Camera-type eye (tissue), 1 donor: Measurements from ENCODE around the gene PSME4. TPM values are rescaled to one million over a fixed set of nuclear protein-coding genes. Genes with fewer than 3 reads are reported as not detected.

Experiments
- total RNA-seq: library from RNA; depleted of rRNA; stranded (reverse); fragments of >200 nt; gene quantifications from one replicate; pipeline ENCODE4 v1.2.3, GENCODE V29; 2014

The PSME4 gene, protein sequence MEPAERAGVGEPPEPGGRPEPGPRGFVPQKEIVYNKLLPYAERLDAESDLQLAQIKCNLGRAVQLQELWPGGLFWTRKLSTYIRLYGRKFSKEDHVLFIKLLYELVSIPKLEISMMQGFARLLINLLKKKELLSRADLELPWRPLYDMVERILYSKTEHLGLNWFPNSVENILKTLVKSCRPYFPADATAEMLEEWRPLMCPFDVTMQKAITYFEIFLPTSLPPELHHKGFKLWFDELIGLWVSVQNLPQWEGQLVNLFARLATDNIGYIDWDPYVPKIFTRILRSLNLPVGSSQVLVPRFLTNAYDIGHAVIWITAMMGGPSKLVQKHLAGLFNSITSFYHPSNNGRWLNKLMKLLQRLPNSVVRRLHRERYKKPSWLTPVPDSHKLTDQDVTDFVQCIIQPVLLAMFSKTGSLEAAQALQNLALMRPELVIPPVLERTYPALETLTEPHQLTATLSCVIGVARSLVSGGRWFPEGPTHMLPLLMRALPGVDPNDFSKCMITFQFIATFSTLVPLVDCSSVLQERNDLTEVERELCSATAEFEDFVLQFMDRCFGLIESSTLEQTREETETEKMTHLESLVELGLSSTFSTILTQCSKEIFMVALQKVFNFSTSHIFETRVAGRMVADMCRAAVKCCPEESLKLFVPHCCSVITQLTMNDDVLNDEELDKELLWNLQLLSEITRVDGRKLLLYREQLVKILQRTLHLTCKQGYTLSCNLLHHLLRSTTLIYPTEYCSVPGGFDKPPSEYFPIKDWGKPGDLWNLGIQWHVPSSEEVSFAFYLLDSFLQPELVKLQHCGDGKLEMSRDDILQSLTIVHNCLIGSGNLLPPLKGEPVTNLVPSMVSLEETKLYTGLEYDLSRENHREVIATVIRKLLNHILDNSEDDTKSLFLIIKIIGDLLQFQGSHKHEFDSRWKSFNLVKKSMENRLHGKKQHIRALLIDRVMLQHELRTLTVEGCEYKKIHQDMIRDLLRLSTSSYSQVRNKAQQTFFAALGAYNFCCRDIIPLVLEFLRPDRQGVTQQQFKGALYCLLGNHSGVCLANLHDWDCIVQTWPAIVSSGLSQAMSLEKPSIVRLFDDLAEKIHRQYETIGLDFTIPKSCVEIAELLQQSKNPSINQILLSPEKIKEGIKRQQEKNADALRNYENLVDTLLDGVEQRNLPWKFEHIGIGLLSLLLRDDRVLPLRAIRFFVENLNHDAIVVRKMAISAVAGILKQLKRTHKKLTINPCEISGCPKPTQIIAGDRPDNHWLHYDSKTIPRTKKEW (N-terminal part only)
- 69.7 TPM for total RNA-seq

DNA sequence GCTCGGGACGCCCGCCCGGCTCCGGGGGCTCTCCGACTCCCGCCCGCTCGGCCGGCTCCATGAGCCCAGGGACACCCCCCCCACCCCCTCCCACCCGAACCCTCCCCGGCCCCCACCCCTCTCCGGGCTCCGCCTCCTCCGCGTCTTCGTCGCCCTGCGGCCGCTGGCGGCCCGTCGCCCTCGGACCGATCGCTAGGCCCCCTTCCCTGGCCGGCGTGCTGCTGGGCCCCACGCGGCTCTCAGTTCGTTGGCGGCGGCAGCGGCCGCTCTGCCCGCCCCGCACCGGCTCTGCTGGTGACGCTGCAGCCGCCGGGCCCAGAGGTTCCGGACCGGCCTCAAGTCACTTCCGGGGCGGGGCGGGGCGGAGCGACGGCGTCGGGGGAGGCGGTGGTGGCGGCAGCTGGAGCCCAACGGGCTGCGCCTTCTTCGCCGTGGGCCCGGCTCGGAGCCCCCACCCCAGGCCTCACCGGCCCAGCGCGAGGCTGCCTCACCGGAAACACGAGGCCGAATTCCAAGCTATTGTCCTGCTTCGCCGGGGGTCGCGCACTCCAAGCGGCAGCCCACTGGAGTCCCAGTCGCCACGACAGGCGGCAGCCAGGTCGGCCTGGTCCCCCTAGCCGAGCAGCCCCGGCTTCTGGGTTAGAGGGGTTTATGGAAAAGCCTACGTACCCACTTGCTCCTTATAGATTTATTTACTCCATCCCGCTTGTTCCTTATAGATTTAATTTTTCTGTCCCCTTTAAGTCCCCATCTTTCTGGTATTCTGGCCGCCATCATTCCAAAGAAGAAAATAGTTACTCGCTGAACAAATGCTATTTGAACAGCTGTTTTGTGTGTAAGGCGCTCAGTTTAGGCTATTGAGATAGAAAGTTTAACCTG lies at the start of gene PSME4:
Gene PSME4 (minus strand): TSS at position 270 of the 879 bp plus-strand sequence. CDS start 209 bp downstream, at position 61.

DNA sequence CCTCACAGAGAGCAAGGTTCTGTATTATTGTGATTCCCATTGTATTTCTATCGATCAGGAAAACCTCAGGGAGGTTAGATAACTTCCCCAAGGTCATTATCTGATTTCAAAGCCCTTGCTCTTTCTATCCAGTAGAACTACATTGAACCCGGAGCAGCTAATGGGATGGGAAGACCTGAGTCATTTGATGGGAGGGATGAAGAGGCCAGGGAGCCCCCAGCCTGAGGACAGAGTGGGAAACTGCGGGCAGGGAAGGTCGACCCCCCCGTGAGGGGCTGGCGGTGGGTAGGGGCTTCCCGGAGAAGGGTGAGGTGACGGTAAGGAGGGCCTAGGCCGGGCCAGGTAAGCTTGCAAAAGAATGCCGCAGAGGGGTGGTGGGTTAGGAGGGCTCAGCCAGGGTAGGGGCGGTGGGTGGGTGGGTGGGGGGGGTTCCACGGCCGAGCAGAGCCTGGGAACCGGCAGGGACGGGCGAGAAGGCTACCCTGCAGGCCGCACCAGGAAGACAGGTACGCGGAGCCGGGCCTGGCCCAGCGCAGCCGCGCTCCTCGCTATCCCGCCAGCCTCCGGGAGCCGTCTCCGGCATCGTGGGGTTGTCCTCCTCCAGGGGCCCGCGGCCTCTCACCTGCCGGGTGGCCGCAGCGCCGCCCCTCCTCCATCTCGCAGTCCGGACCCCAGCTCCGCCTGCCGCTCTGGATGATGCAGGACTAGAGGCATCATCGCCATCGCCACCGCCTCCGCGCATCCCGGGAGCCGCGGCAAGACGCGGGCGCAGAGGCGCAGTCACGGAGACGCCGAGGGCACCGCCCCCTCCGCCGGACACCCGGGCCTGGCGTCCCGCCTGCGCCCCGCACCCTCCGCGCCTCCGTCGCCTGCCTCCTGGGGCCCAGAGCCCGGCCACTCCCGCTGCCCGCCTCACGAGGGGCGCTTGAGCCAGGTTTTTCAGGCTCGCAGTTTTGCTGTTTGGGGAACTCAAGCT lies 111.3 kb downstream of the PSME4 start, which contains the start of gene GPR75:
Gene GPR75 (minus strand): TSS at position 762 of the 976 bp plus-strand sequence. CDS start 5,211 bp downstream, outside the sequence.

Other genes starting within 250 kb of the PSME4 start
- 2.2 TPM for gene CHAC2, start 203.2 kb downstream of the PSME4 start, total RNA-seq
- gene ASB3, start 184.0 kb downstream of the PSME4 start, total RNA-seq: 69.9 TPM
- gene ERLEC1, start 183.9 kb downstream of the PSME4 start, total RNA-seq: 85.4 TPM
- 4.2 TPM for gene GPR75, start 111.0 kb downstream of the PSME4 start, total RNA-seq
- gene ACYP2, start 144.6 kb upstream of the PSME4 start, total RNA-seq: 28.0 TPM